GM12878 (cell line): Measurements from ENCODE around the gene UBTF. TPM values are rescaled to one million over a fixed set of nuclear protein-coding genes. Genes with fewer than 3 reads are reported as not detected.

Experiments used
- ATF2 ChIP-seq: IDR thresholded peaks from 2 replicates; pipeline ENCODE4 v1.6.1; 2012; ENCODE audit warnings: low read length, inconsistent platforms
- CEBPZ ChIP-seq: fragments of 150-350 bp; IDR thresholded peaks from 2 replicates; pipeline ENCODE4 v1.6.1; 2016; ENCODE audit warnings: low read depth, low read length
- E2F4 ChIP-seq: IDR thresholded peaks from 2 replicates; pipeline ENCODE4 v1.6.1; 2012; ENCODE audit warnings: low read depth, low read length, improper control_type of control experiment
- EED ChIP-seq: sonication (generic); IDR thresholded peaks from 2 replicates; pipeline ENCODE4 v1.6.1; 2016; ENCODE audit warnings: antibody characterized with exemption, low read depth
- MTA3 ChIP-seq: IDR thresholded peaks from 2 replicates; pipeline ENCODE4 v1.6.1; 2012; ENCODE audit warnings: low read length, inconsistent platforms, borderline replicate concordance
- SPI1 ChIP-seq: IDR thresholded peaks from 2 replicates; pipeline ENCODE4 v1.6.1; 2011; ENCODE audit warnings: low read depth, mild to moderate bottlenecking, low read length, moderate library complexity, borderline replicate concordance; ENCODE audit not compliant: insufficient read depth
- polyA plus RNA-seq, 11 experiments: library from polyadenylated mRNA; depleted of rRNA in 4 of 11; unstranded in 6 of 11; stranded (reverse) in 5 of 11; fragments of >200 nt; fragmentation: Nextera tagmentation in 4 of 11; fragmentation: Illumina TruSeq in 1 of 11; extraction: Ambion mirVana in 4 of 11; extraction: Trizol in 1 of 11; gene quantifications; 1 replicate in 1 of 11; 2 replicates in 10 of 11; pipeline versions ENCODE4 v1.2.1 to v1.2.3, GENCODE V29; 2011 to 2016; ENCODE audit warnings: inconsistent platforms in 2 of 11, missing spikeins in 2 of 11, low read depth in 1 of 11
- total RNA-seq, 4 experiments: library from RNA; depleted of rRNA in 3 of 4; stranded (reverse); fragments of >200 nt in 3 of 4; fragmentation: Illumina TruSeq in 1 of 4; extraction: Trizol in 1 of 4; gene quantifications; 2 replicates each; pipeline versions ENCODE4 v1.2.1 to v1.2.3, GENCODE V29; 2013 to 2021

UBTF gene
- total and polyA plus RNA-seq, 10 of the 15 experiments (the other 5 are each of a cell fraction or from before 2014, with no cell fraction given), result 2.2 to 124 (median 79.6) TPM

GRCh38 chr17:44236444-44236991 lies 17.0 kb upstream of the UBTF start (continued):
- no peak for TF ChIP-seq CEBPZ
- TF ChIP-seq ATF2, result 0 out of 2 replicates have a peak, but pooled peaks have one; percentile 38
- no peak for TF ChIP-seq E2F4
- TF ChIP-seq EED, result no peak
- no peak for TF ChIP-seq MTA3
- no peak for TF ChIP-seq SPI1
